Cortex of kidney (tissue), 1 donor: ENCODE measurements around the gene STX17.

Experiments used
- DNase-seq: peaks from one replicate; lab custom pipeline; 2025; lab: John Stamatoyannopoulos, UW

STX17 gene

DNA sequence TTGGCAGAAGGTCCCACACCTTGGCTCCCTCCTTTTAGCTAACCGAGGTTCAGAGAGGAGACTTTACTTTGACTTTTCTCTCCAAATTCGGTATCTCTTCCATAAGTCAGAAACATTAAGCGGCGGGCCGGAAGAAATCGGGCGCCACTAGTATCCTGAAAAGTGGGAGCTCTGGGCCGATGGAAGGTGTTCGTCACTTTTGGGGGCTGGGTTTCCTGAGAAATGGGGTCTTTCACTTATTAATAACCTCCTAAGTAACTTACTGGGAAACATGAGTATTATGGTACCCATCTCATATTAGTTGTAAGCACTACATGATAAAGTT, 716 bp downstream of the STX17 start:
- no peak for DNase-seq

DNA sequence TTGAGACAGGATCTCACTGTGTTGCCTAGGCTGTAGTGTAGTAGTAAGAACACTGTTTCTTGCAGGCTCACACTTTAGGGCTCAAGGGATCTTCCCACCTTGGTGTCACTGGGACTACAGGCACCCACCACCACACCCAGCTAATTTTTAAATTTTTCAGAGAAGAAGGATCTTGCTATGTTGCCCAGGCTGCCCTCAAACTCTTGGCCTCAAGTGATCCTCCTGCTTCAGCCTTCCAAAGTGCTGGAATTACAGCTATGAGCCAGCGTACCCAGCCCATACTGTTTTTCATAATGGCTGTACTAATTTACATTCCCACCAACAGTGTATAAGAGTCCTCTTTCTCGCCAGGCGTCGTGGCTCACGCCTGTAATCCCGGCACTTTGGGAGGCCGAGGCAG, 5.1 kb downstream of the STX17 start:
- no peak for DNase-seq

DNA sequence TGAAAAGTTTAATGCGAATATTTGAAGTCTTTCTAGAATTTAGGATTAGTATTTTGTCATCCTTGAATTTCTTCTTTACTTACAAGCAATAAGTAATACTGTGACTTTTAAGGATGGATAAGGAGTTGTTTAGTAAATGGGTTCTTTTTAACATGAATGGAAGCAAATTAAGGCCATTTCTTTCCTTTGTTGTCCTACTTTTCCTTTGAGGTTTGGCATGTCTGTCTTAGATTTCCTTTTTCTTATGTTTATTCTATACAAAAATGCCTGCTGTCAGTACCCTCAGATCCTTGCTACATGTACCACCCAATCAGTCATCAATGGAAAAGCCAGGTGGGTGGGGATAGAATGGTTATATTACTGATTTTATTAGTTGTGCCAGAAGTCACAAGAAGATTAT, 10.2 kb downstream of the STX17 start:
- DNase-seq: no peak

DNA sequence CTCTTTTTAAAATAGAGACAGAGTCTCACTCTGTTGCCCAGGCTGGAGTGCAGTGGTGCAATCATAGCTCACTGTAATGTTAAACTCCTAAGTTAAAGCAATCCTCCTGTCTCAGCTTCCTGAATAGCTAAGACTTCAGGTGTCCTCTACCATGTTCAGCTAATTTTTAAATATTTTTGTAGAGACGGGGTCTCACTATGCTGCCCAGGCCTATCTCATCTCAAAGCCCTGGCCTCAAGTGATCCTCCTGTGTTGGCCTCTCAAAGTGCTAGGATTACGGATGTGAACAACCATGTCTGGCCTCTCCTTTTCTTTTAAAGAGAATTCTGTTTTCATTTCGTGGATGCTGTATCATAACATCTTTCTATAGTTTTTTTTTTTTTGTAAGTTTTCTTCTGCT, 11.7 kb downstream of the STX17 start:
- no peak for DNase-seq

DNA sequence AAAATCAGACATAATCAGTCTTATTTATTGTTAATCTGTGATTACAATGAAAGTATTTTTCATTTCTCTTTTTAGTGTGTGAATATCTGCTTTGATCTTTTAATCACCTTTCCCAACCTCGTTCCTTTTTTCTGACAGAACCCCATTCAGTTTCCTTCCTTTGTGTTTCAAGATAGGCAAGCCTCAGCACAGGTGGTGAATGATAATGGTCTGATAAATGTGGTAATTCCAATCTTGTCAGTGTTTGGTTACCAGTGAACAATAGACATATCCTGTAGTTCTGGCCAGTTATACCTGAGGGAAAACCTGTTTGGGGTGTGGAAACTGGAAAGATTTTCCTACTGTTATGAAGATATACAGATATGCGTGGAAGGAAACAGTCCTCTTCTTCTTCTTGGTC, 13.5 kb downstream of the STX17 start:
- DNase-seq: no peak

DNA sequence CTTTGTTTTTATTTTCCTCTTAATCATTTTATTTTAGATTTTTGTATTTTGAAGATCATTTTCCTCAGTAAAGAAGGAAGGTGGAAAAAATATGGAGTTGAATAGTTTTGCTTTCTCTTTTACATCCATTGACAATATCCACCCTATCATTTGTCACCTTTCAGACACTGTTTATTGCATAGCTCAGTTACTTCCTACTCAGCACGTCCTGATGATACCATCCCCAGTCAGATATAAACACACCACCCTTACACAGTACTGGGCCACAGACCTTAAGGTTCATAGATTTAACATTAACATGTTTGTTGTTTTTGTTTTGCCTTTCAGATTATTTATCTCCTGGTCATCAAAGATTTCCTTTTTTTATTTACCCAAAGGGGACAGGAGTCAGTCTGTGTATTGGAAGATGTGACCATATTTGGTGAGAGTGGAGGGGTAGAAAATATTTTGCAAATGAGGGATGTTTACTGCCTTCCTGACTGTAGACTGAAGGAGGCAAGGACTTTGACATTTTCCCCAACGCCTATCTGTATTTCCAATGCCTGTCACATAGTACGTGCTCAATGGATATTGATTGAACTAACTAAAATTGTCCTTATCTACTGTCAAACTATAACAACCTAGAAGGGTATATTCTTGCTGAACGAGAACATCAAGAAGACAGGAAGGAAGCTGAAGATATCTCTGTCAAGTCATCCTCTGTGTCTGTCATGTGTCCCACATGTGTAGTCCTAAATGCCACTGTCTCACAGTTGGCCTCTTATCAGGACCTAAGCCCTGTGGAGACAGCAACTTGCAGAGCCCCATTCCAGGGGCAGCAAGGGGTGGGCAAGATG, 15.6 kb downstream of the STX17 start:
- no peak for DNase-seq

DNA sequence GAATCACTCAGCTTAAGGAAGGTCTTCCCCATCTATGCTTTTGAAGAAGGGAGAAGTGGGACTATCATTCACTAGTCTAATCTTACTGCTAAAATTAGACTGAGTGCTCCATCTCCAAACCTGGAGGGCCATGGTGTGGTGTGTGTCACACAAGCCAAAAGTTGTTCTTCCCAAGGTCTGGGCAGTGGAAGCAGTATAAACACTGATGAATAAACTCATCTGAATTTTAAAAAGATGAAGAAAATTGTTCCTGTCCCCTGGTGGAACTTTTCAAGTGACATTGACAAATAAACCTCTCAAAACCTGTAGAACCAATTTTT, 16.2 kb downstream of the STX17 start:
- no peak for DNase-seq

DNA sequence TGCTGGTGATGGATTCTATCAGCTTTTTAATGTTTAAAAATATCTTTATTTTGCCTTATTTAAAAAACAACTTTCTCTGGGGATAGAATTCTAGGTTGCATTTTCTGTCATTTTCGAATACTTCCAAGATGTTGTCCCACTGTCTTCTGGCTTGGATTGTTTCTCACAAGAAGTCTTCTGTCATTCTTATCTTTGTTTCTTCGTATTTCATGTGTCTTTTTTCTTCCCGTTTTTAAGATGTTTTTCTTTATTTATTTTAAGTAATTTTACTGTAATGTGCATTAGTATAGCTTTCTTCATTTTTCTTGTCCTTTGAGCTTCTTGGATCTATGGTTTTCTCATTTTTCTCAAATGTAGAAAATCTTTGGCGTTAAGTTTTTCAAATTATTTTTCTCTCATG, 19.1 kb downstream of the STX17 start:
- no peak for DNase-seq

DNA sequence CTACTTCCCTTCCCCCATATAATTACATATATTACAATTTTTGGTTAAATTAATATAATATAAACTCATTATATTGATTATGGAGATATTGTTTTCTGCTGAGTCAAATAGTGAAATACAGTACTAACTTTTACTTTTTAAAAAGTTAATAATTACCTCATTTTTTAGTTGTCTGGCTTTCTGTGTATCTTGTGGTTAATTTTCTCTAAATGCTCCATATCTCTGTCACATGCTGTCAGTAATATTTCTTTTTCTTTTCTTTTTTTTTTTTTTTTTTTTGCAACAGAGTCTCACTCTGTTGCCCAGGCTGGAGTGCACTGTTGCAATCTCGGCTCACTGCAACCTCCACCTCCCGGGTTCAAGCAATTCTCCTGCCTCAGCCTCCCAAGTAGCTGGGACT, 23.2 kb downstream of the STX17 start:
- no peak for DNase-seq

DNA sequence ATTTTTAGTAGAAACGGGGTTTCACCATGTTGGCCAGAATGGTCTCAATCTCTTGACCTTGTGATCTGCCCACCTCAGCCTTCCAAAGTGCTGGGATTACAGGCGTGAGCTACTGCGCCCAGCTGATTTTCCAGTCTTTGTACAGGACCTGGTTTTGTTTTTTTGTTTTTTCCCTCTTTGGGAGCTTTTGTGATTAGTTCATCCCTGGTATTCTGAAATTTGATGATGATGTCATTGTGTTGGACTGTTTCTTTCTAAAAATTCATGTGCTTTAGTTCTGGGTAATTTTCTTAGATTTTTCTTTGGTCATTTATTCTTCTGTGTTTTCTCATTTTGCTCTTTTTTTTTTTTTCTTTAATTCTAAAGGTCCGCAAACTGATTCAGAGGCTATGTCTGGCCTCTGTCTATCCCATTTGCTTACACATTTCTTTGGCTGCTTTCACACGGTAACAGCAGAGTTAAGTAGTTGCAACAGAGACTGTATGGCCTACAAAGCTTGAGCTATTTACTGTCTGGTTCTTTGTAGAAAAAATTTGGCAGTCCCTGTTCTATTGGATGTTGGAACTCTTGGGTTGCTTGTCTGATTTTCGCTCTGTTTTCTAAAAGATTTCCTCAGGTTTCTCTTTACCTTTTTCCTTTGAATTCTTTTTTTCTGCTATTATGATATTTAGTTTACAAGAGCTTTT, 24.8 kb downstream of the STX17 start:
- DNase-seq: no peak

DNA sequence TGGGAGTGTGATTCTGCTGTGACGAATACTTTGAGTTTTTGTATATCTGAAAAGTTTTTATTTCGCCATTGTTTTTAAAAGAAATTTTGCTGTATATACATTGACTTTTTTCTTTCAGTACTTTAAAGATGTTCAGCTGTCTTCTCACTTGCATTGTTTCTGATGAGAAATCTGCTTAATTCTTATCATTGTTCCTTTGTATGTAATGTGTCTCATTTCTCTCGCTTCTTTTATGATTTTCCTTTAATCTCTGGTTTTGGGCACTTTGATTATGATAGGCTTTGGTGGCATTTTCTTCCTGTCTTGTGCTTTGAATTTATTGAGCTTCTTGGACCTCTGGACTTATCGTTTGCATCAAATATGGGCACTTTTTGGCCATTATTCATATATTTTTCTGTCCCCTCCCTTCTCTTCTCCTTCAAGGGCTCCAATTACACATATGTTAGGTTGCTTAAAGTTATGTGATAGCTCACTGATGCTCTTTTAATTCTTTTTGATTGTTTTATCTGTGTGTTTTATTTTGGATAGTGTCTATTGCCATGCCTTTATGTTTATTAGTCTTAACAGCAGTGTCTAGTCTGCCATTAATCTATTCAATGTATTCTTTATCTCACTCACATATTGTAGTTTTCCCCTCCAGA, 30.6 kb downstream of the STX17 start:
- DNase-seq: no peak

DNA sequence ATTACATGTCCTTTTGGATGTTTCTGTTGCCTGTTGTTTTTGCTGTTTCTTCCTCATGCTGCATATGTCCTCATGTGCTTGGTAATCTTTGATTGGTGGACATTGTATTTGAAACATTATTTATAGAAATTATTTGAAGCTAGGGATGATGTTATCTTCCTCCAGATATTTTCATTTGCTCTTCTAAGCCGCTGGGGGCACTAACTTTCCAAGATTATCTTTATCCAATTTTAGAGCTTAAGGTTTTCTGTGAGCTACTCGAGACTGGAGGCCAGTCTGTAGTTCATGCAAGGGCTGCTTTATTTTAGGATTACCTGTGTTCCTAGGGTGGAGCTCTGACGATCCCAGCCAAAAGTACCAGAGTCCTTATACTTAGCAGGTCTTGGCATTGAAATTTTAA, 40.9 kb downstream of the STX17 start:
- DNase-seq: no peak

DNA sequence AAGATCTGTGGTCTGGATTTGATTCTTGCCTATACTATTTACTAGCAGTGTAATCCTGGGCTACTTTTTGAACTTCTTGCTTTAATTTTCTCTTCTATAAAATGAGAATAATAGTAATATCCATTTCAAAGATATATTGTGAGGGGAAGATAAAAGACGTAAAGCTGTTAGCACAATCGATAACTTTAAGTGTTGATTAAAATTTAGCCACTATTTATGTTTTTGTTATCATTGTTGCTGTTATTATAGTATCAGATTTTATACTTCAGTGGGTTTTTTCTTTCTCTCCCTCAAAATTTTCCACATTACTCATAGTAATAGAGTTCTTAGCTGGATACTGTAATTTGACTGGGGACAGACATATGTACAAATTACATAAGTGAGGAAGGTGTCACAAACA, 42.0 kb downstream of the STX17 start:
- no peak for DNase-seq

DNA sequence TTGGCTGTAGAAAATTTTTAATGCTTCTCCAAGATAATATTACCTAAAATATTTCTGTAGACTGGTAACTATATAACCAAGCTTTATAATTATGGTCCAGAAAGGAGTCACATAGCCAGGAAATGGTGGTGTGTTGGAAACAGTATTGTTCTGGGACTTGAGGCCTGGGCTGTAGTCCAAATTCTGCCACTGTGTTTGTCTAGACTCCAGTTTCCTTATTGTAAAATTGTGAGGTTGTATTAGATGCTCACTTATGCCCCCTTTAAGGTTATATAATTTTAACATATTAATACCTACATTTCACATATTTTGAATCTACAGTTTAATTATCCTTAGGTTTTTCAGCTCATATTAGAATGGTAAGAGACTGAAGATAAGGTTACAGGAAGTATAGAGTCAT, 42.4 kb downstream of the STX17 start:
- DNase-seq: no peak

DNA sequence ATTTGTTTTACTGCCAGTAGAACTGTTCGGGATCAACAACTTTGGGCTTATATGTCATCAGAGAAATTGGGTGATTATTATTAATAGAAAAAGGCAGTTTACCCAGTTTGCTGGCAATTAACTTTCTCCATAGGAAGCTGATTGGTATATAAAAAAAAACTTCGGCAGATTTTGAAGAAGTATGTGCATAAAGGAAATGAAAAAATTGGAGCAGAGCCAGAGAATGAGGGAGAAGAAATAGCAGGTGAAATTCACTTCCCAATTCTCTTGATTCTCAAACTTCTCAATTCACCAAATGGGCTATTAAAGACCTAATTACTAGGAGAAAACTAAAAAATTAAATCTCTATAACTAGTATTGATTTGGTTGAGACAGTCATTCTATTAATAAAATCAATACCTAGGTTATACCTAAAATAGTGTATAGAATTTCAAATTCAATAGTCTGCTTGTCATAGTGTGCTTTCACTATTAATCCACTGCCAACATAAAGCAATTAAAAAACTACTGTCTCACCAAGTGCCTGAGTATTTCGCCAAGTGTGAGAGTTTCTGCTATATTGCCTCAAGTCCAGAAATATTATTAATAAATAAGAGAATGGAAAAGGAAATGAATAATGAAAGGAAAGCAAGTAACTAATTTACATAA, 47.5 kb downstream of the STX17 start:
- DNase-seq: no peak

DNA sequence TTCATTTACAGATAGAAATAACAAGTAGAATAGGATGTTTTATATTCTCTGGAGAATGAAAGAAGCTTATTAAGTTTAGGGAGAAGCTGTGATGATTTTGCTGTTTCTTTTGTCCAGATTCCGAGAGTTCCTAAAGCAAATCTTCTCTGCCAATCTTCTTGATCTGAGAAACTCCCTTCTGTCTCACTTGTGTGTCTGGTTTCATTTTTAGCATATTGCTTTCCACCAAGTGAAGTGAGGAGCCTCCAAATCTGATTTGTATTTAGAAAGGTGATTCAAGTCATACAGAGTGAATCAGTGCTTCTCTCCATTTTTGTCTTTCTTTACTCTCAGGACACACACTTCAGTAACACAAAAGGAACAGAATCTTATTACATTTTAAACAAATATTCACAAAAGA, 48.4 kb downstream of the STX17 start:
- DNase-seq: no peak

DNA sequence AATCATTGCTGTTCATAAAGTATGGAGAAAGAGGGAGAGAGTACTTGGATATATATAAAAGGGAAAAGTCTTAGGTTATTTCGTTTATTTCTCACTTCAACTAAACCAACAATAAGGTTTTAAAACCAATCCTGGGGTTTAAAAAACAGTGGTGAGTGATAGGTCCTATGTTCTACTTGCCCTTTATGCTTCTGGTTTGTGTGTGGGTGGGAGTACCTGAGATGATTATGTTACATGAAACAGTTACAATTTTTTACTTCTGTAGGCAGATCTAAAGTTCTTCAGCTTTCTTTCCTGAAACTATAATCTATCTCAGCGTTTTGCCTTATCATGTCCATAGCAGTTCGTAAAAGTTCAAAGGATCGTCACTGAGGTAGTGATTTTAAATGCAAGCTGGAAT, 49.2 kb downstream of the STX17 start:
- no peak for DNase-seq

DNA sequence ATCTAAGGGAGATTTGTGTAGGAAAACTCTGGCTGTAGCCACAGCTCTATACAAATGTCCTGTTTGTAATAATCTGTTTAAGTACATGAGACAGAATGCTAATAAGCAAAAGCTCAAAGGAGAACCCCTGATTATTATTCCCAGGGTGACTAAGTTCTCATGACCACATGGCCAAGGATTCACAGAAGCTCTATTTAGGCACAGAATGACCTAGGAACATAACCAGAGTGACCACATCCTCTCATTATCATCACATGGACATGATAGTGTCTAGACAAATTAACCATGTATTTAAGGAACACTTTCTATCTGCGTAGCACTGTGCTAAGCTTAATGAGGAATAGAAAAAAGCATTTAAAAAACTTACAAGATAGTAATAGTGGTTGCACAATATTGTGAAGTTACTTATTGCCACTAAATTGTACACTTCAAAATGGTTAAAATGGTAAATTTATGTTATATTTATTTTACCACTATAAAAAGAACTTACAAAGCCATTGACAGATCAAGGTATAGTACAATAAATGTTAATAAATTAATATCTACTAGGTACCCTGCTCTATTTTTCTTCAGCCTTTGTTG, 56.3 kb downstream of the STX17 start:
- no peak for DNase-seq

DNA sequence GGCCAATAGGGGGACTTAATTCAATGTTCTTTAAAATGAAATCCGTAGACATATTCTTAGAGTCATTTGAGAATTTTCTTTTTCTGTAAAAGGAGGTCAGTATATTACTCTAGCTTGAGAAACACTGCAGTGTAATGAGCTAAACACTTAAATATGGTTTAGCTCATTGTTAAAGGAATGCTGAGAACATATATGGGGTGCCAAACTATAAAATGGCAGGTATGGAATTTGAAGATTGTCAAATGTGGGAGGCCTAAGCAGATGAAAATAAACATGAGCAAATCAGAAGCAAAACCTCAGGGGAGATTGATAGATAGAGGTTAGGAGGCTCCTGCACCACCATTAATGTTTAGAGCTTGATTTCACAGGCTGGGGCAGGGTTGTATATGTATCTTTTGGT, 57.9 kb downstream of the STX17 start:
- no peak for DNase-seq

DNA sequence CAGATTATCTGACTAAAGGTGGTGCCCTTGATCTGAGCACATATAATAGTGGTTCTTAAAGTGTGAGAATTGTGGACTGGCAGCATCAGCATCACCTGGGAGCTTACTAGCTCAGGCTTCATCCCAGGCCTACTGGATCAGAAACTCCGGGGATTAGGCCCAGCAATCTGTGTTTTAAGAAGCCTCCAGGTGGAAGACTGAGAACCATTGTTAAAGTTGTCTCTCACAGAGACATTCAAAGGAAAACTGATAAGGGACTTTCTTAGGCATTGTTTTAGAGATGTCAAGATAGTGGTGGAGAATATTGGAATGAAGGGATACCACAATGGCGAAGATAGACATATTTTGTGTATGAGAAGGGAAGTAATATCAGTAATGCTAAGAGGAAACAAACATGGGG, 59.5 kb downstream of the STX17 start:
- DNase-seq: no peak

DNA sequence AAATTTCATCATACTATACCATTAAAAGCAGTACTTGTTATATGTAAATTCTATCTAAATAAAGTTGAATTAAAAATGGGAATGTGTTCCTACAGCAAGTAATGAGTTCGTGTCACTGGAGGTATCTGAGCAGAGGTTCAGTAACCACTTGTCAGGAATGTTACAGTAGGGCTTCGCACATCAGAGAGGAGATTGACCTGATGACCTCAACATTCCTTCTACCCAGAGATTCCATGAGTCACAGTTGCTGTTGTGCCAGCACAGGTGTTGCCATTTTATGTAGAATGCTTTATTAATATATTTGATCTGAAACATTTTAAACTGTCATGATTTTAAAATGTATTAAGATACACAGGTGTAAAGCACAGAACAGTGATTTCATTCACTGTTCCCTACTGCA, 60.3 kb downstream of the STX17 start:
- no peak for DNase-seq

DNA sequence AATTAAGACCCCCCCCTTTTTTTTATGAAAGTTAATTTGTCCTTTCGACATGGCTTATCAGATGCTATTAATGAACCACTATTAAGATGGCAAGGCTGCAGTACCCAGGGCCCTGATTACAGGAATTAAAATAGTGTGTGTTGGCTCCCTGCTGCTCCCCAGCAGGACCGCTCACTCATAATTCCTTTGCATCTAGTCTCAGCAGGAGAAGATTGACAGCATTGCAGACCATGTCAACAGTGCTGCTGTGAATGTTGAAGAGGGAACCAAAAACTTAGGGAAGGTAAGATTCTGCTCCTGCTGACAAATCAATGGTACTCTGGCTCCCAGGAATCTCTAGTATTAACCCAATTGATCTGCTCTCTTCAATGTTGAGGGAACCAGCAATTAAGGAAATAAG, 61.0 kb downstream of the STX17 start:
- DNase-seq: no peak

DNA sequence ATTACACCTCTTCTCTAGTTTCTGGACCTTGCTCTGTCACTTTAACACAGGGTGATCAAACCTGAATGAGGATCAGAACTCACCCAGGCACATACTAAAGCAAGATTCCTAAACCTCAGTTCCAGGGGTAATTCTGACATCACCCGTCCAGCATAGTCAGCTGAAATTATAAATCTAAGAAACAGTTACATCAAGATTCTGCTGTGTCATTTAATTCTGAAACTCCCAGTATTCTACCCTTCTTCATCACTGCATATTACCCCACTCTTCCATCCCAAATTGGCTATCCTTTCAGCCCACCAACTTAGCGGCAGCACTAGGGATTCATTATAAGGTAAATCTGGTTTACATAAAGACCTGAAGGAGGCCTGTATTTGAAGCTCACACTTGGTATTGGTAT, 64.0 kb downstream of the STX17 start:
- no peak for DNase-seq
